T-helper 2 cell treated with Interferon-gamma antibody and Interleukin-4, amounts not matched to agents 5 μg/mL and 100 μg/mL, for 36 hours (primary cell): ENCODE measurements around the gene SMIM43.
"Not testable (repeated sequence)": the region's sequence is repeated elsewhere in the genome, so short reads cannot be mapped to it uniquely, and the experiment has no call there.

ENCODE experiments used
- DNase-seq: peaks from one replicate; pipeline ENCODE4 v3.0.0; 2021; ENCODE audit warnings: low spot score
- H3K27ac Mint-ChIP-seq: one replicate; pipeline ENCODE4 v1.8.0; 2021; ENCODE audit warnings: mild to moderate bottlenecking, mixed read lengths
- H3K27me3 Mint-ChIP-seq: one replicate; pipeline ENCODE4 v1.8.0; 2021; ENCODE audit warnings: low read depth, mixed read lengths
- H3K36me3 Mint-ChIP-seq: one replicate; pipeline ENCODE4 v1.8.0; 2021; ENCODE audit warnings: low read depth, mixed read lengths
- H3K4me1 Mint-ChIP-seq: one replicate; pipeline ENCODE4 v1.8.0; 2021; ENCODE audit warnings: low read depth, mixed read lengths
- H3K4me3 Mint-ChIP-seq: one replicate; pipeline ENCODE4 v1.8.0; 2022; ENCODE audit warnings: mild to moderate bottlenecking, moderate library complexity, mixed read lengths
- H3K9me3 Mint-ChIP-seq: one replicate; pipeline ENCODE4 v1.8.0; 2021; ENCODE audit warnings: mixed read lengths

SMIM43 gene

GRCh38 chr4:121769341-121769740 lies 4.4 kb upstream of the SMIM43 start:
- Mint-ChIP-seq H3K27me3 (peaks cover 72% of the 10 kb centered on the region), H3K27ac (no peak overlapping the region)
- no peak for DNase-seq

GRCh38 chr4:121767166-121767565 lies 2.2 kb upstream of the SMIM43 start:
- Mint-ChIP-seq H3K9me3 (no peaks in the 10 kb centered on the region), H3K27ac (no peak overlapping the region)

More at GRCh38 chr4:121769341-121769740, 4.4 kb upstream of the SMIM43 start:
- Mint-ChIP-seq H3K9me3 (no peaks in the 10 kb centered on the region), H3K4me1 (peaks cover 3% of the 10 kb centered on the region), H3K4me3 (no peak overlapping the region), H3K36me3 (no peaks in the 10 kb centered on the region)

GRCh38 chr4:121765971-121766538 lies 1.1 kb upstream of the SMIM43 start:
- H3K27me3 Mint-ChIP-seq = peaks cover 83% of the 10 kb centered on the region
- peaks cover 6% of the 10 kb centered on the region for H3K4me1 Mint-ChIP-seq
- H3K9me3 Mint-ChIP-seq = no peaks in the 10 kb centered on the region
- no peak overlapping the region for H3K4me3 Mint-ChIP-seq
- no peak for DNase-seq
- no peaks in the 10 kb centered on the region for H3K36me3 Mint-ChIP-seq
- no peak overlapping the region for H3K27ac Mint-ChIP-seq

More at GRCh38 chr4:121767166-121767565, 2.2 kb upstream of the SMIM43 start:
- no peak overlapping the region for H3K4me3 Mint-ChIP-seq
- DNase-seq = no peak
- H3K36me3 Mint-ChIP-seq = no peaks in the 10 kb centered on the region
- peaks cover 6% of the 10 kb centered on the region for H3K4me1 Mint-ChIP-seq
- H3K27me3 Mint-ChIP-seq = peaks cover 80% of the 10 kb centered on the region

GRCh38 chr4:121765368-121765705 lies 373 bp upstream of the SMIM43 start:
- no peak overlapping the region for H3K27ac Mint-ChIP-seq
- no peak for DNase-seq
- peak overlapping the region; percentile 65 for H3K4me3 Mint-ChIP-seq
- no peaks in the 10 kb centered on the region for H3K36me3 Mint-ChIP-seq
- H3K4me1 Mint-ChIP-seq = peaks cover 6% of the 10 kb centered on the region
- peaks cover 80% of the 10 kb centered on the region for H3K27me3 Mint-ChIP-seq
- no peaks in the 10 kb centered on the region for H3K9me3 Mint-ChIP-seq

- Mint-ChIP-seq H3K27ac (no peak overlapping the region), H3K4me1 (peaks cover 6% of the 10 kb centered on the region), H3K4me3 (peak overlapping the region; percentile 25), H3K36me3 (no peaks in the 10 kb centered on the region), H3K27me3 (peaks cover 81% of the 10 kb centered on the region), H3K9me3 (no peaks in the 10 kb centered on the region)
- DNase-seq = no peak
These were observed 662 bp downstream of the SMIM43 start for GRCh38 chr4:121764303-121764701.

- Mint-ChIP-seq H3K4me3 (no peak overlapping the region), H3K27me3 (peaks cover 68% of the 10 kb centered on the region), H3K36me3 (no peaks in the 10 kb centered on the region), H3K4me1 (peaks cover 7% of the 10 kb centered on the region), H3K27ac (no peak overlapping the region), H3K9me3 (no peaks in the 10 kb centered on the region)
- DNase-seq = no peak
These were observed 4.8 kb downstream of the SMIM43 start for GRCh38 chr4:121760205-121760604.

- peaks cover 5% of the 10 kb centered on the region for H3K4me1 Mint-ChIP-seq
- no peaks in the 10 kb centered on the region for H3K36me3 Mint-ChIP-seq
These were observed 5.9 kb downstream of the SMIM43 start for GRCh38 chr4:121758925-121759568.

GRCh38 chr4:121752142-121752541 lies 12.8 kb downstream of the SMIM43 start:
- H3K4me1 Mint-ChIP-seq, H3K27ac Mint-ChIP-seq, H3K36me3 Mint-ChIP-seq: not testable (repeated sequence)

More at GRCh38 chr4:121758925-121759568, 5.9 kb downstream of the SMIM43 start:
- no peak for DNase-seq
- no peak overlapping the region for H3K27ac Mint-ChIP-seq
- H3K27me3 Mint-ChIP-seq = peaks cover 69% of the 10 kb centered on the region
- no peak overlapping the region for H3K4me3 Mint-ChIP-seq
- no peaks in the 10 kb centered on the region for H3K9me3 Mint-ChIP-seq

GRCh38 chr4:121749225-121749624 lies 15.7 kb downstream of the SMIM43 start:
- no peak for DNase-seq
- Mint-ChIP-seq H3K27ac (no peak overlapping the region), H3K4me3 (no peak overlapping the region), H3K9me3 (no peaks in the 10 kb centered on the region), H3K4me1 (no peaks in the 10 kb centered on the region), H3K36me3 (no peaks in the 10 kb centered on the region), H3K27me3 (peaks cover 34% of the 10 kb centered on the region)

More at GRCh38 chr4:121752142-121752541, 12.8 kb downstream of the SMIM43 start:
- DNase-seq, H3K9me3 Mint-ChIP-seq, H3K4me3 Mint-ChIP-seq: not testable (repeated sequence)
- H3K27me3 Mint-ChIP-seq = peaks cover 50% of the 10 kb centered on the region

- no peak overlapping the region for H3K4me3 Mint-ChIP-seq
- H3K9me3 Mint-ChIP-seq = no peaks in the 10 kb centered on the region
- peaks cover 17% of the 10 kb centered on the region for H3K27me3 Mint-ChIP-seq
- no peak overlapping the region for H3K27ac Mint-ChIP-seq
- H3K36me3 Mint-ChIP-seq = no peaks in the 10 kb centered on the region
- no peak for DNase-seq
- no peaks in the 10 kb centered on the region for H3K4me1 Mint-ChIP-seq
These were observed 22.2 kb downstream of the SMIM43 start for GRCh38 chr4:121742794-121743193.

- H3K4me1 Mint-ChIP-seq = no peaks in the 10 kb centered on the region
- peaks cover 14% of the 10 kb centered on the region for H3K27me3 Mint-ChIP-seq
- no peak overlapping the region for H3K4me3 Mint-ChIP-seq
- H3K9me3 Mint-ChIP-seq = no peaks in the 10 kb centered on the region
- no peak for DNase-seq
- H3K36me3 Mint-ChIP-seq = no peaks in the 10 kb centered on the region
- no peak overlapping the region for H3K27ac Mint-ChIP-seq
These were observed 23.2 kb downstream of the SMIM43 start for GRCh38 chr4:121741751-121742150.

- no peaks in the 10 kb centered on the region for H3K4me1 Mint-ChIP-seq
- no peak overlapping the region for H3K4me3 Mint-ChIP-seq
- H3K27ac Mint-ChIP-seq = no peak overlapping the region
- H3K9me3 Mint-ChIP-seq = no peaks in the 10 kb centered on the region
- no peak for DNase-seq
- peaks cover 17% of the 10 kb centered on the region for H3K27me3 Mint-ChIP-seq
- no peaks in the 10 kb centered on the region for H3K36me3 Mint-ChIP-seq
These were observed 24.1 kb downstream of the SMIM43 start for GRCh38 chr4:121740796-121741409.

GRCh38 chr4:121739575-121739974 lies 25.4 kb downstream of the SMIM43 start:
- H3K27me3 Mint-ChIP-seq = peaks cover 22% of the 10 kb centered on the region
- H3K27ac Mint-ChIP-seq = no peak overlapping the region
- no peak overlapping the region for H3K4me3 Mint-ChIP-seq
- no peaks in the 10 kb centered on the region for H3K36me3 Mint-ChIP-seq
- no peaks in the 10 kb centered on the region for H3K9me3 Mint-ChIP-seq
- no peak for DNase-seq
- no peaks in the 10 kb centered on the region for H3K4me1 Mint-ChIP-seq

GRCh38 chr4:121738780-121739535 lies 26.0 kb downstream of the SMIM43 start:
- peaks cover 24% of the 10 kb centered on the region for H3K27me3 Mint-ChIP-seq
- no peaks in the 10 kb centered on the region for H3K36me3 Mint-ChIP-seq
- no peak for DNase-seq
- H3K27ac Mint-ChIP-seq = no peak overlapping the region
- no peaks in the 10 kb centered on the region for H3K9me3 Mint-ChIP-seq
- H3K4me1 Mint-ChIP-seq = no peaks in the 10 kb centered on the region
- no peak overlapping the region for H3K4me3 Mint-ChIP-seq
